ENCODE results near the gene LMBR1L.

- TF ChIP-seq CTCF (IDR thresholded peaks at IDR 0.05; ENCODE audit: control extremely low read depth in 1 of 3, insufficient read depth in 1 of 3, low read depth in 1 of 3, low read length in 3 of 3) (no peak), RNF2 (IDR thresholded peaks at IDR 0.05; ENCODE audit: borderline replicate concordance, low read depth, low read length, missing control alignments, poor library complexity, severe bottlenecking) (no peak), POLR2A (IDR thresholded peaks at IDR 0.05; ENCODE audit: control extremely low read depth in 1 of 2, low read depth in 2 of 2, low read length in 2 of 2) (no peak), RAD21 (IDR thresholded peaks at IDR 0.05 in 1 of 2, conservative IDR thresholded peaks at IDR 0.05 in 1 of 2; ENCODE audit: low read depth in 2 of 2, low read length in 2 of 2) (no peak), TAF1 (IDR thresholded peaks at IDR 0.05; ENCODE audit: low read depth, low read length) (no peak)
Measured at GRCh38 chr12:49111206-49111605, 559 bp upstream of the LMBR1L start.

Data from H1 (cell line).